Loucy (cell line): ENCODE results near the gene APOL4.

Source experiments
- H2AFZ ChIP-seq: fragments of 200-600 bp; sonication (generic); 2 replicates; pipeline ENCODE4 v1.6.0; 2016; ENCODE audit warnings: antibody characterized with exemption, mild to moderate bottlenecking, low read length, moderate library complexity
- H3F3A ChIP-seq: fragments of 200-600 bp; 2 replicates; pipeline ENCODE4 v1.6.0; 2016; ENCODE audit warnings: antibody characterized with exemption, low read depth, mild to moderate bottlenecking
- H3K27me3 ChIP-seq: fragments of 200-600 bp; sonication (generic); 2 replicates; pipeline ENCODE4 v1.6.1; 2014; ENCODE audit warnings: low read length, mild to moderate bottlenecking; ENCODE audit not compliant: insufficient read depth, poor library complexity, severe bottlenecking
- H3K36me3 ChIP-seq: fragments of 200-600 bp; sonication (generic); 2 replicates; pipeline ENCODE4 v1.6.1; 2016; ENCODE audit warnings: low read length; ENCODE audit not compliant: insufficient read depth
- H3K4me1 ChIP-seq: fragments of 200-600 bp; sonication (generic); 2 replicates; pipeline ENCODE4 v1.5.1; 2014; ENCODE audit warnings: low read length, mild to moderate bottlenecking; ENCODE audit not compliant: insufficient read depth, poor library complexity, severe bottlenecking
- H3K4me2 ChIP-seq: fragments of 200-600 bp; sonication (generic); 2 replicates; pipeline ENCODE4 v1.6.0; 2014; ENCODE audit warnings: antibody characterized with exemption, low read length, low read depth, mild to moderate bottlenecking; ENCODE audit not compliant: poor library complexity, severe bottlenecking
- H3K4me3 ChIP-seq: fragments of 200-600 bp; sonication (generic); 2 replicates; pipeline ENCODE4 v1.5.1; 2014; ENCODE audit warnings: low read length, mild to moderate bottlenecking, mixed read lengths; ENCODE audit not compliant: poor library complexity, severe bottlenecking
- H3K79me2 ChIP-seq: fragments of 200-600 bp; sonication (generic); 2 replicates; pipeline ENCODE4 v1.6.1; 2014; ENCODE audit warnings: low read length; ENCODE audit not compliant: insufficient read depth
- H3K9ac ChIP-seq: fragments of 200-600 bp; sonication (generic); 2 replicates; pipeline ENCODE4 v1.6.0; 2014; ENCODE audit warnings: mild to moderate bottlenecking, low read depth, low read length, moderate library complexity; ENCODE audit not compliant: poor library complexity, severe bottlenecking
- H3K9me2 ChIP-seq: fragments of 200-600 bp; sonication (generic); replicated peaks from 2 replicates; pipeline ENCODE4 v1.6.1; 2016; ENCODE audit warnings: low read depth, low read length, mixed read lengths
- H3K9me3 ChIP-seq: fragments of 200-600 bp; sonication (generic); 2 replicates; pipeline ENCODE4 v1.6.1; 2014; ENCODE audit warnings: mild to moderate bottlenecking, antibody characterized with exemption, low read length, low read depth; ENCODE audit not compliant: insufficient read depth
- H4K20me1 ChIP-seq: fragments of 200-600 bp; sonication (generic); 2 replicates; pipeline ENCODE4 v1.6.0; 2014; ENCODE audit warnings: antibody characterized with exemption, low read length, mild to moderate bottlenecking; ENCODE audit not compliant: insufficient read depth, poor library complexity, severe bottlenecking
- CTCF ChIP-seq: fragments of 200-600 bp; sonication (generic); conservative IDR thresholded peaks from 2 replicates; pipeline ENCODE4 v1.5.1; 2014; ENCODE audit warnings: mild to moderate bottlenecking, antibody characterized with exemption, low read length
- EZH2phosphoT487 ChIP-seq: fragments of 200-600 bp; IDR thresholded peaks from 2 replicates; pipeline ENCODE4 v1.6.1; 2018; ENCODE audit warnings: antibody characterized with exemption, mild to moderate bottlenecking, moderate library complexity, borderline replicate concordance

APOL4 gene

GRCh38 chr22:36247955-36248354, 46.3 kb upstream of the APOL4 start:
- H3K9ac ChIP-seq = no peak overlapping the region
- peaks cover under 1% of the 10 kb centered on the region for H3K4me1 ChIP-seq
- H3K27me3 ChIP-seq = no peaks in the 10 kb centered on the region
- no peaks in the 10 kb centered on the region for H3K36me3 ChIP-seq
- no peak overlapping the region for H3K4me2 ChIP-seq
- H4K20me1 ChIP-seq = no peaks in the 10 kb centered on the region
- H3K9me3 ChIP-seq = no peaks in the 10 kb centered on the region
- H2AFZ ChIP-seq = no peak overlapping the region
- H3F3A ChIP-seq = no peaks in the 10 kb centered on the region
- H3K79me2 ChIP-seq = no peaks in the 10 kb centered on the region
- no peaks in the 10 kb centered on the region for H3K9me2 ChIP-seq
- no peak for TF ChIP-seq CTCF
- no peak for TF ChIP-seq EZH2phosphoT487
- no peak overlapping the region for H3K4me3 ChIP-seq

GRCh38 chr22:36246718-36247117, 45.1 kb upstream of the APOL4 start:
- H2AFZ ChIP-seq = no peak overlapping the region
- TF ChIP-seq CTCF = no peak
- TF ChIP-seq EZH2phosphoT487 = no peak
- no peaks in the 10 kb centered on the region for H3K4me1 ChIP-seq

GRCh38 chr22:36245805-36246356, 44.3 kb upstream of the APOL4 start:
- TF ChIP-seq EZH2phosphoT487 (no peak), CTCF (no peak)
- H3K27me3 ChIP-seq = no peaks in the 10 kb centered on the region

More at GRCh38 chr22:36246718-36247117, 45.1 kb upstream of the APOL4 start:
- H3K36me3 ChIP-seq = no peaks in the 10 kb centered on the region
- no peak overlapping the region for H3K4me2 ChIP-seq
- no peak overlapping the region for H3K4me3 ChIP-seq
- H3F3A ChIP-seq = no peaks in the 10 kb centered on the region
- no peaks in the 10 kb centered on the region for H3K9me2 ChIP-seq
- H3K9me3 ChIP-seq = no peaks in the 10 kb centered on the region
- H3K9ac ChIP-seq = no peak overlapping the region
- H4K20me1 ChIP-seq = no peaks in the 10 kb centered on the region
- H3K27me3 ChIP-seq = no peaks in the 10 kb centered on the region
- no peaks in the 10 kb centered on the region for H3K79me2 ChIP-seq

More at GRCh38 chr22:36245805-36246356, 44.3 kb upstream of the APOL4 start:
- no peak overlapping the region for H3K4me2 ChIP-seq
- no peak overlapping the region for H3K4me3 ChIP-seq
- no peaks in the 10 kb centered on the region for H3K9me2 ChIP-seq
- H2AFZ ChIP-seq = no peak overlapping the region
- H3K4me1 ChIP-seq = no peaks in the 10 kb centered on the region
- H3K79me2 ChIP-seq = no peaks in the 10 kb centered on the region
- H3K9ac ChIP-seq = no peak overlapping the region
- no peaks in the 10 kb centered on the region for H3F3A ChIP-seq
- H3K9me3 ChIP-seq = no peaks in the 10 kb centered on the region
- H3K36me3 ChIP-seq = no peaks in the 10 kb centered on the region
- no peaks in the 10 kb centered on the region for H4K20me1 ChIP-seq
